GM23338 (cell line): ENCODE measurements around the gene IFNA17. TPM values are rescaled to one million over a fixed set of nuclear protein-coding genes. Genes with fewer than 3 reads are reported as not detected.

Experiments used
- ATAC-seq: fragments of 200-7000 bp; cut with Tn5 transposase; 3 replicates; pipeline ENCODE4 v1.9.1; 2020
- DNase-seq: peaks from one replicate; pipeline ENCODE4 v3.0.0-alpha.2; 2015; ENCODE audit warnings: low spot score
- H2AFZ ChIP-seq: fragments of 200-600 bp; sonication (generic); 2 replicates; pipeline ENCODE4 v1.8.0; 2016; ENCODE audit warnings: antibody characterized with exemption, mild to moderate bottlenecking, moderate library complexity
- H3F3A ChIP-seq: fragments of 200-600 bp; sonication (generic); replicated peaks from 2 replicates; pipeline ENCODE4 v1.8.0; 2017; ENCODE audit warnings: antibody characterized with exemption, mixed run types, low read depth
- H3K27ac ChIP-seq: fragments of 200-600 bp; sonication (generic); 2 replicates; pipeline ENCODE4 v1.6.1; 2016; ENCODE audit warnings: low read depth
- H3K27me3 ChIP-seq: fragments of 200-600 bp; sonication (generic); 2 replicates; pipeline ENCODE4 v1.8.0; 2016; ENCODE audit warnings: mild to moderate bottlenecking, mixed run types, moderate library complexity; ENCODE audit not compliant: insufficient read depth
- H3K36me3 ChIP-seq: fragments of 200-600 bp; sonication (generic); 2 replicates; pipeline ENCODE4 v1.8.0; 2016; ENCODE audit warnings: mild to moderate bottlenecking; ENCODE audit not compliant: insufficient read depth
- H3K4me1 ChIP-seq: fragments of 200-600 bp; sonication (generic); 2 replicates; pipeline ENCODE4 v1.8.0; 2016; ENCODE audit warnings: mild to moderate bottlenecking, moderate library complexity; ENCODE audit not compliant: insufficient read depth
- H3K4me2 ChIP-seq: fragments of 200-600 bp; sonication (generic); 2 replicates; pipeline ENCODE4 v1.7.1; 2017; ENCODE audit warnings: mixed run types
- H3K4me3 ChIP-seq: fragments of 200-600 bp; sonication (generic); 2 replicates; pipeline ENCODE4 v1.6.1; 2016; ENCODE audit warnings: mixed run types
- H3K79me2 ChIP-seq: fragments of 200-600 bp; sonication (generic); replicated peaks from 2 replicates; pipeline ENCODE4 v1.8.0; 2017; ENCODE audit warnings: mild to moderate bottlenecking; ENCODE audit not compliant: insufficient read depth
- H3K9me2 ChIP-seq: fragments of 200-600 bp; sonication (generic); 2 replicates; pipeline ENCODE4 v1.8.0; 2017; ENCODE audit not compliant: insufficient read depth
- H4K20me1 ChIP-seq: fragments of 200-600 bp; sonication (generic); replicated peaks from 2 replicates; pipeline ENCODE4 v1.8.0; 2017; ENCODE audit warnings: mild to moderate bottlenecking; ENCODE audit not compliant: insufficient read depth
- H3K27ac Mint-ChIP-seq: 2 replicates; pipeline ENCODE4 v1.8.0; 2020; ENCODE audit warnings: inconsistent platforms, mild to moderate bottlenecking, moderate library complexity, mixed read lengths
- H3K27me3 Mint-ChIP-seq: 3 replicates; pipeline ENCODE4 v1.8.0; 2022; ENCODE audit warnings: low read depth, mild to moderate bottlenecking, moderate library complexity, mixed read lengths, inconsistent platforms; ENCODE audit not compliant: insufficient read depth, poor library complexity
- H3K36me3 Mint-ChIP-seq: 3 replicates; pipeline ENCODE4 v1.8.0; 2021; ENCODE audit warnings: low read depth, mild to moderate bottlenecking, inconsistent platforms, moderate library complexity, mixed read lengths
- H3K4me1 Mint-ChIP-seq: 3 replicates; pipeline ENCODE4 v1.8.0; 2020; ENCODE audit warnings: mild to moderate bottlenecking, inconsistent platforms, mixed read lengths
- H3K4me3 Mint-ChIP-seq: 3 replicates; pipeline ENCODE4 v1.8.0; 2021; ENCODE audit warnings: moderate library complexity, mild to moderate bottlenecking, inconsistent platforms, mixed read lengths
- H3K9me3 Mint-ChIP-seq: 3 replicates; pipeline ENCODE4 v1.8.0; 2020; ENCODE audit warnings: moderate library complexity, mild to moderate bottlenecking, inconsistent platforms, mixed read lengths
- CREB1 ChIP-seq: fragments of 250-450 bp; sonication (Bioruptor Pico); IDR thresholded peaks from 2 replicates; pipeline ENCODE4 v1.5.0; 2020; ENCODE audit warnings: low read depth, mild to moderate bottlenecking, moderate library complexity
- CTCF ChIP-seq, 2 experiments: fragments of 200-600 bp in 1 of 2; sonication (generic) in 1 of 2; conservative IDR thresholded peaks; 2 replicates each; pipeline versions ENCODE4 v1.5.1 to v1.6.1; 2016 to 2017; ENCODE audit warnings: antibody characterized with exemption in 2 of 2, low read depth in 2 of 2, mild to moderate bottlenecking in 2 of 2, moderate library complexity in 1 of 2
- ETS1 ChIP-seq: IDR thresholded peaks from 2 replicates; pipeline ENCODE4 v1.6.1; 2016; ENCODE audit warnings: antibody characterized with exemption
- EZH2 ChIP-seq: fragments of 200-600 bp; sonication (generic); IDR thresholded peaks from one replicate; pipeline ENCODE4 v1.8.0; 2017; ENCODE audit warnings: antibody characterized with exemption, mild to moderate bottlenecking, low read depth; ENCODE audit not compliant: unreplicated experiment
- EZH2phosphoT487 ChIP-seq: fragments of 200-600 bp; sonication (generic); IDR thresholded peaks from one replicate; pipeline ENCODE4 v1.8.1; 2018; ENCODE audit warnings: antibody characterized with exemption; ENCODE audit not compliant: unreplicated experiment
- JUNB ChIP-seq: IDR thresholded peaks from one replicate; pipeline ENCODE4 v1.6.1; 2016; ENCODE audit warnings: antibody characterized with exemption; ENCODE audit not compliant: unreplicated experiment
- NANOG ChIP-seq: IDR thresholded peaks from 2 replicates; pipeline ENCODE4 v1.6.1; 2016; ENCODE audit warnings: antibody characterized with exemption, borderline replicate concordance
- POLR2AphosphoS5 ChIP-seq: IDR thresholded peaks from 2 replicates; pipeline ENCODE4 v1.6.1; 2016; ENCODE audit warnings: antibody characterized with exemption, low read depth
- REST ChIP-seq: IDR thresholded peaks from one replicate; pipeline ENCODE4 v1.6.1; 2018; ENCODE audit warnings: antibody characterized with exemption; ENCODE audit not compliant: unreplicated experiment
- STAT1 ChIP-seq: IDR thresholded peaks from one replicate; pipeline ENCODE4 v1.6.1; 2016; ENCODE audit warnings: antibody characterized with exemption; ENCODE audit not compliant: unreplicated experiment
- ZNF114 ChIP-seq: fragments of 250-450 bp; sonication (Bioruptor Pico); IDR thresholded peaks from 2 replicates; pipeline ENCODE4 v1.5.0; 2020; ENCODE audit warnings: mild to moderate bottlenecking, moderate library complexity
- ZNF331 ChIP-seq: fragments of 250-450 bp; sonication (Bioruptor Pico); IDR thresholded peaks from 2 replicates; pipeline ENCODE4 v1.5.0; 2020; ENCODE audit warnings: low read depth, mild to moderate bottlenecking, moderate library complexity
- ZNF462 ChIP-seq: fragments of 250-450 bp; sonication (Bioruptor Pico); IDR thresholded peaks from 2 replicates; pipeline ENCODE4 v1.5.0; 2020; ENCODE audit warnings: mild to moderate bottlenecking, moderate library complexity
- polyA plus RNA-seq: library from polyadenylated mRNA; unstranded; fragments of >200 nt; fragmentation: Nextera tagmentation; extraction: Ambion mirVana; gene quantifications from 2 replicates; pipeline ENCODE4 v1.2.1, GENCODE V29; 2016
- total RNA-seq: library from RNA; depleted of rRNA; stranded (reverse); fragments of >200 nt; shearing (Covaris generic); gene quantifications from 2 replicates; pipeline ENCODE4 v1.2.3, GENCODE V29; 2014

Gene IFNA17
- total and polyA plus RNA-seq, 2 experiments from 2014 or later: not detected

- Histone ChIP-seq H3K4me1 (no peaks in the 10 kb centered on the region), H3K36me3 (no peaks in the 10 kb centered on the region), H3K79me2 (no peaks in the 10 kb centered on the region), H3K27ac (no peak overlapping the region), H3F3A (no peaks in the 10 kb centered on the region), H3K4me3 (no peak overlapping the region), H3K9me2 (no peaks in the 10 kb centered on the region), H4K20me1 (no peaks in the 10 kb centered on the region), H3K4me2 (no peak overlapping the region), H2AFZ (no peak overlapping the region), H3K27me3 (no peaks in the 10 kb centered on the region)
- Mint-ChIP-seq H3K4me1 (no peaks in the 10 kb centered on the region; the same call in 2 of the 3 replicates), H3K27me3 (peaks cover 1% of the 10 kb centered on the region), H3K27ac (no peak overlapping the region), H3K4me3 (no peak overlapping the region), H3K9me3 (no peaks in the 10 kb centered on the region), H3K36me3 (no peaks in the 10 kb centered on the region)
- DNase-seq (no peak), ATAC-seq (no peak)
- TF ChIP-seq NANOG (no peak), EZH2phosphoT487 (no peak), CREB1 (CRISPR knock-in tag) (no peak), ETS1 (no peak), REST (no peak), STAT1 (no peak), ZNF114 (CRISPR knock-in tag) (no peak), POLR2AphosphoS5 (no peak), CTCF (conservative IDR thresholded peaks at IDR 0.05; ENCODE audit: low read depth in 2 of 2) (no peak), EZH2 (no peak), JUNB (no peak), ZNF331 (no peak), ZNF462 (CRISPR knock-in tag) (no peak)
Observed at GRCh38 chr9:21210311-21210710, 17.7 kb downstream of the IFNA17 start.
